HG02798 (cell line): ENCODE results near the gene SLCO2A1.

Experiments
- ATAC-seq: cut with Tn5 transposase; IDR thresholded peaks from one replicate; pipeline ENCODE4 v1.9.1; 2021; ENCODE audit warnings: mild to moderate bottlenecking; ENCODE audit not compliant: unreplicated experiment, poor library complexity

SLCO2A1 gene

GRCh38 chr3:133924041-133924440, 105.7 kb downstream of the SLCO2A1 start:
- ATAC-seq = no peak

- no peak for ATAC-seq
Observed at GRCh38 chr3:133921592-133921991, 108.1 kb downstream of the SLCO2A1 start.

GRCh38 chr3:133917144-133917543, 112.6 kb downstream of the SLCO2A1 start:
- ATAC-seq = no peak

- ATAC-seq = no peak
Observed at GRCh38 chr3:133915685-133916658, 113.8 kb downstream of the SLCO2A1 start.

GRCh38 chr3:133914839-133915600, 114.7 kb downstream of the SLCO2A1 start:
- ATAC-seq = no peak

GRCh38 chr3:133910422-133910821, 119.3 kb downstream of the SLCO2A1 start:
- no peak for ATAC-seq

- no peak for ATAC-seq
Observed at GRCh38 chr3:133905376-133905775, 124.3 kb downstream of the SLCO2A1 start.

- ATAC-seq = no peak
Observed at GRCh38 chr3:133901847-133902246, 127.9 kb downstream of the SLCO2A1 start.

- no peak for ATAC-seq
Observed at GRCh38 chr3:133901083-133901482, 128.6 kb downstream of the SLCO2A1 start.

- no peak for ATAC-seq
Observed at GRCh38 chr3:133899311-133899710, 130.4 kb downstream of the SLCO2A1 start.

- ATAC-seq = no peak
Observed at GRCh38 chr3:133897547-133897946, 132.2 kb downstream of the SLCO2A1 start.

- ATAC-seq = no peak
Observed at GRCh38 chr3:133896002-133896761, 133.5 kb downstream of the SLCO2A1 start.

- no peak for ATAC-seq
Observed at GRCh38 chr3:133895208-133896001, 134.3 kb downstream of the SLCO2A1 start, which contains the start of gene RAB6B. RAB6B (minus strand) TSS chr3:133895882; CDS start chr3:133895466, 416 bp downstream.

GRCh38 chr3:133894353-133895207, 135.1 kb downstream of the SLCO2A1 start:
- ATAC-seq = no peak

GRCh38 chr3:133893683-133894352, 135.9 kb downstream of the SLCO2A1 start:
- no peak for ATAC-seq

- ATAC-seq = no peak
Observed at GRCh38 chr3:133892541-133893231, 137.0 kb downstream of the SLCO2A1 start.

GRCh38 chr3:133891662-133892378, 137.9 kb downstream of the SLCO2A1 start:
- no peak for ATAC-seq
